ENCODE results near the gene FAM50B.

FAM50B gene

DNA sequence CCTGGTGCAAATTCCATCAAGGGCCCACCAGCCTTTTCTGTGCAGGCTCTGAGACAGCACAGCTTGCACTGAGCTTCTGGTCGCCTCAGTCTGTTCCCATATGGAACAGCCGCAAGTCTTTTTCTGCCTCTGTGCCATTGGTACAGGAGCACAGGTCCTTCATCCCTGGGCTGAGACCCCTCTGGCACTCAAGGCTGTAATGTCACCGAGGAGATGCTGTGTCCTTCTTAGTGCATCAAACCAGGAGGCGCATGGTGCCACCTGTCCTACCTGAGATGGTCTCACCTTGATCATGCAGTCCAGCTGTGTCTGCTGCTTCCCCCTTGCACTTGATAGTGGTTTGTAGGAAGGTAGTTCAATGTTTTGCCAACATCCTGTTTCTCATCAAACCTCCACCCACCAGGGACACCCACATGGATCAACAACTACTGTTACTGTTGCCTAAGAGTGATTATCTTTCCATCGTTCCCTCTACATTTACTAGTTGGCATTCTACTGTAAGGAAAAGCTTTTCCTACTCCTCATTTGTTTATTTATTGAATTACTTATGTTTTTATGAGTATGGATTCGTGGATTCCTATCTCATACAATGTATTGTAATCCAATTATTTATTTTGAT, 29.0 kb downstream of the FAM50B start:
- ChIA-PET CTCF (interaction anchor here (1.2 kb wide), 1 partner anchor 29 kb away, joined by 3 read pairs; the partner anchor contains the start of gene FAM50B), POLR2A (no interaction called here)
- TF ChIP-seq TARDBP (IDR thresholded peaks at IDR 0.05) (no peak), CTBP1 (IDR thresholded peaks at IDR 0.05; ENCODE audit: borderline replicate concordance) (no peak), BHLHE40 (IDR thresholded peaks at IDR 0.05; ENCODE audit: borderline replicate concordance) (no peak), ELF4 (IDR thresholded peaks at IDR 0.05) (no peak), FOXA1 (IDR thresholded peaks at IDR 0.05) (no peak), HDGF (IDR thresholded peaks at IDR 0.05; ENCODE audit: borderline replicate concordance) (no peak), SUZ12 (IDR thresholded peaks at IDR 0.05) (no peak)
- no peak for DNase-seq (ENCODE audit: extremely low spot score)

GRCh38 chr6:3879194-3879952, 30.2 kb downstream of the FAM50B start:
- POLR2A ChIA-PET = no interaction called here
- CTCF ChIA-PET = interaction anchor here (0.6 kb wide), 1 partner anchor 8 kb away, joined by 3 read pairs; no protein-coding TSS in a partner anchor
- no peak for TF ChIP-seq SP1 (IDR thresholded peaks at IDR 0.05)
- TF ChIP-seq, protein P1, sequence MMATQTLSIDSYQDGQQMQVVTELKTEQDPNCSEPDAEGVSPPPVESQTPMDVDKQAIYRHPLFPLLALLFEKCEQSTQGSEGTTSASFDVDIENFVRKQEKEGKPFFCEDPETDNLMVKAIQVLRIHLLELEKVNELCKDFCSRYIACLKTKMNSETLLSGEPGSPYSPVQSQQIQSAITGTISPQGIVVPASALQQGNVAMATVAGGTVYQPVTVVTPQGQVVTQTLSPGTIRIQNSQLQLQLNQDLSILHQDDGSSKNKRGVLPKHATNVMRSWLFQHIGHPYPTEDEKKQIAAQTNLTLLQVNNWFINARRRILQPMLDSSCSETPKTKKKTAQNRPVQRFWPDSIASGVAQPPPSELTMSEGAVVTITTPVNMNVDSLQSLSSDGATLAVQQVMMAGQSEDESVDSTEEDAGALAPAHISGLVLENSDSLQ (IDR thresholded peaks at IDR 0.05) = no peak
- no peak for TF ChIP-seq SUZ12 (IDR thresholded peaks at IDR 0.05)
- TF ChIP-seq FOXK2 (IDR thresholded peaks at IDR 0.05) = no peak
- TF ChIP-seq ZNF384 (IDR thresholded peaks at IDR 0.05) = no peak
- TF ChIP-seq ARNT (IDR thresholded peaks at IDR 0.05) = no peak
- no peak for DNase-seq (ENCODE audit: extremely low spot score)

GRCh38 chr6:3881711-3882421, 32.7 kb downstream of the FAM50B start:
- ChIA-PET CTCF (no interaction called here), POLR2A (no interaction called here)
- TF ChIP-seq BHLHE40 (IDR thresholded peaks at IDR 0.05; ENCODE audit: borderline replicate concordance) (no peak), SUZ12 (IDR thresholded peaks at IDR 0.05) (no peak), FOXA1 (IDR thresholded peaks at IDR 0.05) (no peak)
- DNase-seq (ENCODE audit: extremely low spot score) = no peak

GRCh38 chr6:3882431-3882830, 33.3 kb downstream of the FAM50B start:
- TF ChIP-seq TARDBP (IDR thresholded peaks at IDR 0.05) = no peak
- TF ChIP-seq FOXA1 (IDR thresholded peaks at IDR 0.05) = no peak
- TF ChIP-seq CTBP1 (IDR thresholded peaks at IDR 0.05; ENCODE audit: borderline replicate concordance) = no peak
- TF ChIP-seq SP1 (IDR thresholded peaks at IDR 0.05) = no peak
- TF ChIP-seq FOXK2 (IDR thresholded peaks at IDR 0.05) = no peak
- TF ChIP-seq L3MBTL2 (conservative IDR thresholded peaks at IDR 0.05) = no peak
- no peak for TF ChIP-seq SUZ12 (IDR thresholded peaks at IDR 0.05)
- TF ChIP-seq ZNF384 (IDR thresholded peaks at IDR 0.05) = no peak
- TF ChIP-seq ELF4 (IDR thresholded peaks at IDR 0.05) = no peak
- TF ChIP-seq BHLHE40 (IDR thresholded peaks at IDR 0.05; ENCODE audit: borderline replicate concordance) = no peak
- TF ChIP-seq ARNT (IDR thresholded peaks at IDR 0.05) = no peak
- no peak for TF ChIP-seq LEF1 (IDR thresholded peaks at IDR 0.05; ENCODE audit: borderline replicate concordance)
- TF ChIP-seq HDGF (IDR thresholded peaks at IDR 0.05; ENCODE audit: borderline replicate concordance) = no peak
- TF ChIP-seq, protein P1 (IDR thresholded peaks at IDR 0.05) = no peak
- TF ChIP-seq FOXM1 (IDR thresholded peaks at IDR 0.05; ENCODE audit: borderline replicate concordance) = no peak
- TF ChIP-seq NFRKB (IDR thresholded peaks at IDR 0.05) = no peak
- POLR2A ChIA-PET = no interaction called here
- DNase-seq (ENCODE audit: extremely low spot score) = no peak
- CTCF ChIA-PET = no interaction called here

- POLR2A ChIA-PET = no interaction called here
- TF ChIP-seq ZNF384 (IDR thresholded peaks at IDR 0.05) (no peak), SUZ12 (IDR thresholded peaks at IDR 0.05) (no peak), TARDBP (IDR thresholded peaks at IDR 0.05) (no peak), LEF1 (IDR thresholded peaks at IDR 0.05; ENCODE audit: borderline replicate concordance) (no peak)
- TF ChIP-seq, protein P1 (IDR thresholded peaks at IDR 0.05) = no peak
- no peak for DNase-seq (ENCODE audit: extremely low spot score)
- CTCF ChIA-PET = no interaction called here
These were observed 33.7 kb downstream of the FAM50B start for GRCh38 chr6:3882866-3883265.

DNA sequence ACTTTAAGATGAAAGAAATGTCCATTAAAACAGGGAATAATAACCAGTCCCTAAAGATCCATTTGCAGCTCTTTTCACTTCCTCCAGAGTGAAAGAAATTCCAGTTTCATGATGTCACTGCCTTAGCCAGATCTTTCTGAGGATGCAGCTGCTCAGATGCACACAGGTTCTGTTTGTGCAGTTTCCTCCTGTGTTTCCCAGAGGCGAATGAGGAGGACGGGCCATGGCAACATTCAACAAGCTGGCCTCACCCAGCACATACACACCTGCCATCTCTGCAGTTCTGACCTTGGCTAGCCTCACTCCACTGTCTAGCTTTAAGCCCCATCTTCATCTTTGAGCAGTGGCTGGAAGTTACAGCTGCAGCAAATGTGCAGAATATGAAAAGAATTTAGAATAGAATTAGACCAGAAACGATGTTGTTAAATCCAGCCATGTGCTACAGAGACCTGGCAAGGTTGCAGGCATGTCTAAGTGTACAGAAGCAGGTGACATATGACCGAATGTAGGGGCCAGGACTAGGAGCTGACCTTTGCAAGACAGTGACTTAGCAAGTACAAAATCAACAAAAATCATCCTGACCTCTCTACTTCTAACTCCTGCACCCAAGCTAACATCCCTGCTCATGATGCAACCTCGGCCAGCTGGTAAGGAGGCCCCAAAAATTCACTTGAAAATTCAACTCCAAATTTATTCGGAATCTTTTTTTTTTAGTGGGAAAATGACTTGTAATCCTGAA, 35.0 kb downstream of the FAM50B start:
- POLR2A ChIA-PET = interaction anchor here (1.1 kb wide), 1 partner anchor 35 kb away, joined by 4 read pairs; the partner anchor contains the start of gene FAM50B
- TF ChIP-seq ELF4 (IDR thresholded peaks at IDR 0.05) = no peak
- TF ChIP-seq CTBP1 (IDR thresholded peaks at IDR 0.05; ENCODE audit: borderline replicate concordance) = no peak
- no peak for TF ChIP-seq NFRKB (IDR thresholded peaks at IDR 0.05)
- TF ChIP-seq, protein P1 (IDR thresholded peaks at IDR 0.05) = no peak
- TF ChIP-seq FOXM1 (IDR thresholded peaks at IDR 0.05; ENCODE audit: borderline replicate concordance) = no peak
- TF ChIP-seq SP1 (IDR thresholded peaks at IDR 0.05) = no peak
- TF ChIP-seq TARDBP (IDR thresholded peaks at IDR 0.05) = no peak
- TF ChIP-seq BHLHE40 (IDR thresholded peaks at IDR 0.05; ENCODE audit: borderline replicate concordance) = no peak
- no peak for TF ChIP-seq FOXA1 (IDR thresholded peaks at IDR 0.05)
- no peak for TF ChIP-seq SUZ12 (IDR thresholded peaks at IDR 0.05)
- TF ChIP-seq LEF1 (IDR thresholded peaks at IDR 0.05; ENCODE audit: borderline replicate concordance) = no peak
- CTCF ChIA-PET = interaction anchor here (1.3 to 1.6 kb wide), 2 partner anchors 35 to 136 kb away, joined by 4 to 9 read pairs; partner anchors contain the start of gene FAM50B
- no peak for DNase-seq (ENCODE audit: extremely low spot score)
